ENCODE measurements around the gene SHC3. TPM values are rescaled to one million over a fixed set of nuclear protein-coding genes. Genes with fewer than 3 reads are reported as not detected.
A peak's percentile ranks its signal among the peaks of the same experiment; 100 is the strongest.

The SHC3 gene
- total and polyA plus RNA-seq, 2 donors (not counting 1 experiment from before 2014, with no cell fraction given), result 1.7 to 16.2 TPM

GRCh38 chr9:89089176-89089575, 89.4 kb downstream of the SHC3 start:
- Histone ChIP-seq H3K36me3 (ENCODE audit: control insufficient read depth, insufficient read depth, low read length) (no peaks in the 10 kb centered on the region), H3K27ac (ENCODE audit: insufficient read depth, low read length) (no peak overlapping the region), H4K20me1 (ENCODE audit: control insufficient read depth, extremely low read depth, insufficient read depth, low read length) (no peaks in the 10 kb centered on the region), H3K79me2 (ENCODE audit: control insufficient read depth, insufficient read depth, low read length) (no peaks in the 10 kb centered on the region), H3K27me3 (ENCODE audit: control insufficient read depth, insufficient read depth, low read length) (no peaks in the 10 kb centered on the region), H3K9me3 (ENCODE audit: control insufficient read depth, insufficient read depth, low read depth, low read length) (no peaks in the 10 kb centered on the region), H3K4me3 (replicated peaks in 1 of 4; ENCODE audit: control extremely low read depth in 1 of 4, insufficient read depth in 1 of 4, low read depth in 3 of 4, low read length in 4 of 4) (no peak overlapping the region), H3K4me1 (ENCODE audit: control insufficient read depth, extremely low read depth, insufficient read depth, low read length) (no peaks in the 10 kb centered on the region), H3K4me2 (ENCODE audit: extremely low read depth, insufficient read depth, low read length) (no peak overlapping the region), H2AFZ (ENCODE audit: low read length) (no peak overlapping the region), H3K9ac (ENCODE audit: insufficient read depth, low read length) (no peak overlapping the region)
- no peak for DNase-seq (ENCODE audit: low read depth in 2 of 2)
- TF ChIP-seq, protein P1, sequence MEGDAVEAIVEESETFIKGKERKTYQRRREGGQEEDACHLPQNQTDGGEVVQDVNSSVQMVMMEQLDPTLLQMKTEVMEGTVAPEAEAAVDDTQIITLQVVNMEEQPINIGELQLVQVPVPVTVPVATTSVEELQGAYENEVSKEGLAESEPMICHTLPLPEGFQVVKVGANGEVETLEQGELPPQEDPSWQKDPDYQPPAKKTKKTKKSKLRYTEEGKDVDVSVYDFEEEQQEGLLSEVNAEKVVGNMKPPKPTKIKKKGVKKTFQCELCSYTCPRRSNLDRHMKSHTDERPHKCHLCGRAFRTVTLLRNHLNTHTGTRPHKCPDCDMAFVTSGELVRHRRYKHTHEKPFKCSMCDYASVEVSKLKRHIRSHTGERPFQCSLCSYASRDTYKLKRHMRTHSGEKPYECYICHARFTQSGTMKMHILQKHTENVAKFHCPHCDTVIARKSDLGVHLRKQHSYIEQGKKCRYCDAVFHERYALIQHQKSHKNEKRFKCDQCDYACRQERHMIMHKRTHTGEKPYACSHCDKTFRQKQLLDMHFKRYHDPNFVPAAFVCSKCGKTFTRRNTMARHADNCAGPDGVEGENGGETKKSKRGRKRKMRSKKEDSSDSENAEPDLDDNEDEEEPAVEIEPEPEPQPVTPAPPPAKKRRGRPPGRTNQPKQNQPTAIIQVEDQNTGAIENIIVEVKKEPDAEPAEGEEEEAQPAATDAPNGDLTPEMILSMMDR (conservative IDR thresholded peaks at IDR 0.05 in 1 of 2, IDR thresholded peaks at IDR 0.05 in 1 of 2; ENCODE audit: low read depth in 1 of 2, low read length in 2 of 2), result no peak
- no peak for TF ChIP-seq EZH2 (IDR thresholded peaks at IDR 0.05; ENCODE audit: low read length, missing control alignments)

DNA sequence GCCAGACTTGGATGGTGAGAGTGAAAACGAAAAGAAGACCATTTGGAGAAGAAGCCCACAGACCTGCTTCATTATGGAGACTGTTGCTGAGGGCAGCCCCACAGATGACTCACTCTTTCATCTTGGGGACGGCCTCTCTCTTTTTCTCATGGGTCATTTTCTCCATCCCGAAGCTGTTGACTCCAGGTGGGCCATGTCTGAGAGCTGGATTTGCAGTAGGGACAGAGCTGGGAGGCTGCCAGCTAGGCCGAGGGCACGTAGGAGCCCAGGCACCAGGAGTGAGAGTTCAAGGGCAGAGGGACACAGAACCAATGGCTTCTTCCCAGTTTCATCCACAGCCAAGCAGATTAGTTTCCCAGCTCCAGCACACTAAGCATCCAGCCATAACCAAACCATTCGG, 95.0 kb downstream of the SHC3 start:
- Histone ChIP-seq H3K9ac (ENCODE audit: insufficient read depth, low read length) (no peak overlapping the region), H3K79me2 (ENCODE audit: control insufficient read depth, insufficient read depth, low read length) (no peaks in the 10 kb centered on the region)
- no peak for DNase-seq (ENCODE audit: low read depth in 2 of 2)

DNA sequence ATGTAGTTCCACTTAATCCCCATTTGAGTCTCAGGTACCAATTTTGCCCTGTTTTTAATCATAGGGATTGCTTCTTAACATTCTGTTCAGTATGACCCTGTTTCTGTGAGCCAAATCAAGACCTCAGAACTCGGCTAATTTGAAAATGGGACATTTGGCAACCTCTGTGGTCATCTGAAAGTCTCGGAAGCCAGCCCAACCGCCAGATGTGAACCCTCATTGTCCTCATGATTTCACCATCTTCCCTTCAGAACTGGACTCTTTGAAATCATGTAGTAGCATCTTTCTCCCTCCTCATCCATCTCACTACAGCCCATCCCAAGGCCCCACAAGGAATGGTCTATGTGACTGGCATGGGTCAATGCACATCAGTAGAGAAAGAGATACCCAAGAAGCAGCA, 98.4 kb downstream of the SHC3 start:
- Histone ChIP-seq H4K20me1 (ENCODE audit: control insufficient read depth, extremely low read depth, insufficient read depth, low read length) (no peaks in the 10 kb centered on the region), H3K27me3 (ENCODE audit: control insufficient read depth, insufficient read depth, low read length) (no peaks in the 10 kb centered on the region), H3K36me3 (ENCODE audit: control insufficient read depth, insufficient read depth, low read length) (no peaks in the 10 kb centered on the region), H3K27ac (ENCODE audit: insufficient read depth, low read length) (peak overlapping the region; percentile 0), H3K79me2 (ENCODE audit: control insufficient read depth, insufficient read depth, low read length) (no peaks in the 10 kb centered on the region), H2AFZ (ENCODE audit: low read length) (no peak overlapping the region), H3K9ac (ENCODE audit: insufficient read depth, low read length) (no peak overlapping the region), H3K4me1 (ENCODE audit: control insufficient read depth, extremely low read depth, insufficient read depth, low read length) (peaks cover 9% of the 10 kb centered on the region), H3K4me2 (ENCODE audit: extremely low read depth, insufficient read depth, low read length) (peak overlapping the region; percentile 18), H3K9me3 (ENCODE audit: control insufficient read depth, insufficient read depth, low read depth, low read length) (no peaks in the 10 kb centered on the region), H3K4me3 (replicated peaks in 1 of 4; ENCODE audit: control extremely low read depth in 1 of 4, insufficient read depth in 1 of 4, low read depth in 3 of 4, low read length in 4 of 4) (no peak overlapping the region)
- DNase-seq (ENCODE audit: low read depth in 2 of 2), result peak in 1 of 2 donors; percentile 80
- no peak for TF ChIP-seq EZH2 (IDR thresholded peaks at IDR 0.05; ENCODE audit: low read length, missing control alignments)
- TF ChIP-seq, protein P1 (conservative IDR thresholded peaks at IDR 0.05 in 1 of 2, IDR thresholded peaks at IDR 0.05 in 1 of 2; ENCODE audit: low read depth in 1 of 2, low read length in 2 of 2), result no peak

More for the DNA sequence above, 95.0 kb downstream of the SHC3 start:
- H3K27ac ChIP-seq (ENCODE audit: insufficient read depth, low read length), result no peak overlapping the region
- H3K4me1 ChIP-seq (ENCODE audit: control insufficient read depth, extremely low read depth, insufficient read depth, low read length), result peaks cover 6% of the 10 kb centered on the region
- H3K9me3 ChIP-seq (ENCODE audit: control insufficient read depth, insufficient read depth, low read depth, low read length), result no peaks in the 10 kb centered on the region
- no peaks in the 10 kb centered on the region for H3K36me3 ChIP-seq (ENCODE audit: control insufficient read depth, insufficient read depth, low read length)
- TF ChIP-seq, protein P1 (conservative IDR thresholded peaks at IDR 0.05 in 1 of 2, IDR thresholded peaks at IDR 0.05 in 1 of 2; ENCODE audit: low read depth in 1 of 2, low read length in 2 of 2), result no peak
- TF ChIP-seq EZH2 (IDR thresholded peaks at IDR 0.05; ENCODE audit: low read length, missing control alignments), result no peak
- no peak overlapping the region for H3K4me2 ChIP-seq (ENCODE audit: extremely low read depth, insufficient read depth, low read length)
- no peak overlapping the region for H2AFZ ChIP-seq (ENCODE audit: low read length)
- H3K27me3 ChIP-seq (ENCODE audit: control insufficient read depth, insufficient read depth, low read length), result no peaks in the 10 kb centered on the region
- H3K4me3 ChIP-seq (replicated peaks in 1 of 4; ENCODE audit: control extremely low read depth in 1 of 4, insufficient read depth in 1 of 4, low read depth in 3 of 4, low read length in 4 of 4), result no peak overlapping the region
- no peaks in the 10 kb centered on the region for H4K20me1 ChIP-seq (ENCODE audit: control insufficient read depth, extremely low read depth, insufficient read depth, low read length)
